Inflammatory macrophage treated with lipopolysaccharide for 1 hour (primary cell): Measurements from ENCODE around the gene OSGIN1.
"Not testable (repeated sequence)": the region's sequence is repeated elsewhere in the genome, so short reads cannot be mapped to it uniquely, and the experiment has no call there.

Experiments
- DNase-seq, 2 donors: peaks; one replicate each; pipeline ENCODE4 v3.0.0-alpha.2; 2020 to 2022

The OSGIN1 gene

DNA sequence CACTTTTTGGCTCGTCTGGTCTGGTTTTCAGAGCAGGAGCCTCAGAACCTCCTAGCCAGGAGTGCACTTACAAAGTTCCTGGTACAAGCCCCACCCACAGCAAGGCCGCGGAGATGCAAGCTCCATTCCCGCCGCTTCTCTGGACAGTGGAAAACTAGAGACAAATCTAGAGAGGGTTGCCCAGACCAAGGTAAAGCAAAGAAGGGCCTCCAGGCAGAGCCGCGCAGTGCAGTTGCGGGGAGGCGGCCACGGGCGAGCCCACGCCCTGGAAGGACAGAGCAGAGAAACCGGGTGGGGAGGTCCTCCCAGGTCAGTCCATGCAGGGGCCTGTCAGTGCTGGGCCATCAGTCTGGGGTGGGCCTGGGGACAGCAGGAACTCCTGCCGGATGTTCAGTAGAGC lies 11.0 kb upstream of the OSGIN1 start:
- no peak for DNase-seq

DNA sequence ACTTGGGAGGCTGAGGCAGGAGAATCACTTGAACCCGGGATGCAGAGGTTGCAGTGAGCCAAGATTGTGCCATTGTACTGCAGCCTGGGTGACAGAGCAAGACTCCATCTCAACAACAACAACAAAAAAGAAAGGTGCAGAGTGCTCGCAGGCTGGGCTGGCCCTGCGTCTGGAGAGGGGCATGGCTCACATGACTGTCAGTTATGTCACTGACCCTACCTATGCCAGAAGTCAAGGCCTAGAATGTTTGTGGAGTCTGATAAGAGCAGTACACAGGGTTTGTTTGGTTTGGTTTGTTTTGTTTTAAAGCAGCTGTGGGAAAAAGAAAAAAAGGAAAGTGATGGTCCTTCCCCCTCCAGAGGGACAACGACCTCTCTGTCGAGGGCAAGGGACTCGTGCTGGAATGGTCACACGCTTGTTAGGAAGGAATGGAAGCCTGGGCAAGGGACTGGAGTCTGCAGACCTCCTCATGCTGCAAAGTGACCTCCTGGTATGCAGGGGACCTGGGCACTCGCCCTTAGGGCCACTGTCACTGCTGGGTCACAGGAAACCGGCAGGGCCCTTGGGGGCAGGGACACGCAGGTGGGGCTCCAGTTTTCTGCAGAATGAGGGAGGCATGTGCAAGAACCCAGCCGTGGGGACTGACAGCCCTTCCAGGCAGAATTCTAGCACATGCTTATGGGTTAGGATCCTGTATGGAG lies 10.1 kb upstream of the OSGIN1 start:
- no peak for DNase-seq

DNA sequence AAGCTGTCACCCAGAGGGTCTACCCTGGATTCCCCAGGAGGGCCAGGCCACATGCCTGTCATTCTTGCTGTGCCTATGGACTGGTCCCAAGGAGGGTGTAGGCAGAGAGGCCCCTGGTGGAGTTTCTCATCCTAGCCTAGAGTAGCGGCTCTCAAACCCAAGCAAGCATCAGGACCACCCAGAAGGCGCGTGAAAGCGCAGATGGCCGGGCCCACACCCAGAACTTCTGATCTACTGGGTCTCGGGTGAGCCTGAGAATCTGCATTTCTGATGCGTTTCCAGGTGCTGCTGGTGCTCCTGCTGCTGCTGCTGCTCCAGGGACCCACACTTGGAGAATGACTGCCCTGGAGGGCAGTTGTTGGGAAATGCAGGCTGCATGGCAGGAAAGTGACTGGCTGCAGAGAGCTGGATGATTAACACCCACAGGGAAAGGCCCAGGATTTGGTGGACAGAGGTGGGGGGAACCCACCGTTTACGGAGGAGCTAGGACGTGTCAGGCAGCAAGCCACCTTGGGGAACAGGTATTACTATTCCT lies 9.5 kb upstream of the OSGIN1 start:
- DNase-seq, result no peak

DNA sequence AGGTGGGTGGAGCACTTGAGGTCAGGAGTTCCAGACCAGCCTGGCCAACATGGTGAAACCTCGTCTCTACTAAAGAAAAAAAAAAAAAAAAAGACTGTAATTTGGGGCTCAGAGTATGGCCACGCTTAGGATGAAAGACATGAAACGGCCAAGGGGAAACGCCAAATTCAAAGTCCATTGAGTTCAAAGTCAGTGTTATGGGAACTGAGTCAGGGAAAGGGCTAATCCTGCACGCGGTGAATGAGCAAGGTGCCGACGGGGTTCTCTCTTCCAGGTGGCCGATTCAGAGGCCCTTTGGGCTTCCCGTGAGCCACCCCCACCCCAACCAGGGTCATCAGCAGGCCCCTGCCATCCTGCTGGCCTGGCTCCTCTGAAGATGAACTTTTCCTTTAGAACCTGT lies 7.5 kb upstream of the OSGIN1 start:
- DNase-seq, result no peak

DNA sequence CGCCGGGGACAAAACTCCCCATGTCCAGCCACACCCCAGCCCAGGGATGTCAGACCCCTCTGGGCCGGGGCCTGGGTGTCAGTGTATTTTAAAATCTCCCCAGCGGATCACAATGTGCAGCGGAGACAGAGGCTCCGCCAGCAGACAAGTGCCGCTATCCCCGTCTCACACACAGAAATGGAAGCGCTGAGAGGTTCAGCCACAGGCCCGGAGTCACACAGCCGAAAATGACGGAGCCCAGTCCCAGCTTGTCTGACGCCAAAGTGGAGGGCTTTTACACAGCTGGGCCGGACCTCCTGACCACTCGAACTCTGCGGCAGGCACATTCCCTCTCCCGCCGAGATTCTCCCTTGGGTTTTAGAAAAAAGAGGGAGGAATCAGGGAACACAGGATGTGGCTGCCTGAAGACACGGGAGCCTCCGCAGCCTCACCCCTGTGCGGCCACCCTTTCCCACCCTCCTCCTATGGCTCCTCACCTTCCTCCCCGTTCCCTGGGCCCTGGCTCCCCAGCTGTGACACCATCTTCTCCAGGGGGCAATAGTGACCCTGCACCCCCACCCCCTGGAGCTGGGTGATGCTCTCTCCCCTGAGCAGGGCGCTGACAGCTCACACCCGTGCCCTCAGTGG lies 6.8 kb upstream of the OSGIN1 start:
- no peak for DNase-seq

DNA sequence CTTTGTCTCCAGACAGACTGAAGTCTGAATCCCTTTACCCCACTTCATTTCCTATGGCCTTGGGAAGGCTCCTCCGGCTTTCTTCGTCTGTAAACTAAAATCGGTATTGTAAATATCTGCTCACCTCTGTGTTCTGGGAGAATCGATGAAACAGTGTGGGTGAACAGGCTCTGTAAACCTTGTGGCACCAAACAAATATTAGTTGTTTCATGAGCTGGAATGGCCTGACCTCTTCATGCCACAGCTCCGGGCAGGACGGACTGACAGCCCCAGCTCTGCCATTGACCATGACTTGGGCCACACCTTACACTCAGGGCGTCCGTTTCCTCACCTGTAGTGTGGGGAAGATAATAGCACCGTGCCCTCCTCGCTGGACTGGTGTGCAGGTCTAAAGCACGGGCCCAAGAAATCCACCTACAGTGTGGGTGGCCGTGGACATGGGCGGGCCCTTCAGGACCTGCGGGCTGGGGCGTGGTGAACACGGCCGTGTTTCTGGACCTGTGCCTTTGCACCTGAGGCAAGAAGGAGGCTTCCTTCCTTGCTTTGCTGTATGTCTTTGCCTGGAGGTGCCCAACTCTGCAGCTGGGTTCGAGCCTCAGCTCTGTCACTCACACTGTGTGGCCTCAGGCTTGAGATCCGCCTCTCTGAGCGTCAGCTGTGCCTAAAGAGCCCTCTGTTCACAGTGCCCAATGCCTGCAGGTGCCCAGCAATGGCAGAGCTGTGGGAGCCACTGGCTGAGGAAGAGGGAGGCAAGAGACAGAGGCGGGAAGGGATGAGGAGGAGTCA lies 6.1 kb upstream of the OSGIN1 start:
- no peak for DNase-seq

DNA sequence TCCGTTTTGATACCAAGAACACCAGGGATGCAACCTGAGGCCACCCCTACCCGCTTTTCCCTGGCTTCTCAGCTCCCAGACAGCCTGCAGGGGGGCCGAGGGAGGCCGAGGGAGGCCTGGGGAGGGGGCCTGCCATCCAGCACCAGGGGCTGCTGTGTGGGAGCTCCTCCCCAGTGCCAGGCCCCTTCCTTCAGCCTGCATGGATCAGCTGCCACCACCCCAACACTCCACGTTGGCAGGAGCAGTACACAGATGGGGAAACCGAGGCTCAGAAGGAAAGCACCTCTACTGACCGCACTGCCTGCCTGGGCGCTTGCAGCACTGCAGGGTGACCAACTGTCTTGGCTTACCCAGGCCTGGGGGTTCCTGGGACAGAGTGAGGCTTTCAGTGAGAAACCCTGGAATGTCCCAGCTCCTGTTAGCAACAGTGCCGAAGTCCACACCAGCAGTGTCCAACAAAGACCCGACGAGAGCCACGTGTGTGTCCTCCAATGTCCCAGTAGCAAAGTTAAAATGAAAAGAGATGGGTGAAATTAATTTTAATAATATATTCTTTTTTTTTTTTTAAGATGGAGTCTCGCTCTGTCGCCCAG lies 5.3 kb upstream of the OSGIN1 start:
- no peak for DNase-seq

DNA sequence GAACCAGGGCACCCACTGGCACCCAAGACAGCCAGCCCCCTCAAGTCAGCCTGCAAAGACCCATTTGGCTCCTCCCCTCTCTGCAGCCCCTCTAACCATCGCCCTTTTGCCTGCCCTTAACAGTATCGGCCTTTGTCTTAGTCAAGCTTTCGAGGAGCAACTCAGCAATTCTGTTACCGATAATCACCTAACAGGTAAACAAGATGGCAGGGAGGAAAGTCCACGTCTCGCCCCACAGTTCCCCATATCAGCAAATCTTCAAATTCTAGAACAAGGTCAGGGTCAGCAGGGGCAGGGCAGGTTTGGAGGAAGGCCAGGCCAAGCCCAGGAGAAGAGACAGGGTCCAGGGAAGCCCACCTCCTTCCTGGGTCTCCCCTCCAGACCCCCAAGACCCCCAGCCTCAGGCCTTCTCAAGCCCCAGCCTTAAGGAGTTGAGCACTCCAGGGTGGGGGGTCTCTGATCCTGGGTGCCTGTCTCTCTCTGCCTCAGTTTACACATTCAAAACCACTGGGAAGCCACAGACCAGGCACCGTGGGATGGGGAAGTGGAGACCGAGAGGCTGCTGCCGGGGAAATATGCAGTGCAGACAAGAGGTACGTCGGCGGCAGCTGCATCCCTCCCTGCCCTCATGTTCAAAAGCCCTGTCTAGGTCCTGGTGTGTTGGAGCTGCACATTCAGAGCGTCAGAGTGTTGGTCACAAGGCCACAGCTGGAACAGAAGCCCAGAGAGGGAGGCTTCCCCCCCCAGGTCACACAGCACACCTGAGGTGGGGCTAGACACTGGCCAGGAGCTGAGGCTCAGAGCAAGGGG lies 3.9 kb upstream of the OSGIN1 start:
- no peak for DNase-seq

DNA sequence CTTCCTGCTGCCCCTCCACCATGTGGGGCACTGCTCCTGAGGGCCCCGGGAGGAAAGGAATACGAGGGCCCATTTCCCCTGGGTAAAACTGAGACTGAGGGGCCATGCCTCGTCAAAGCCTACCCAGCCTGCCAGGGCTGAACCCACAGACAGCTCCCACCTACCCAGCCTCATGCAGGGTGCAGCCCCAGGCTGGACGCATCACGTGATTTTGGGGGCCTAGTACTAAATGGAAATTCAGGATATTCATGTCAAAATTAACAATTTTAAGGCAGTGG lies 3.4 kb upstream of the OSGIN1 start:
- DNase-seq, result no peak

DNA sequence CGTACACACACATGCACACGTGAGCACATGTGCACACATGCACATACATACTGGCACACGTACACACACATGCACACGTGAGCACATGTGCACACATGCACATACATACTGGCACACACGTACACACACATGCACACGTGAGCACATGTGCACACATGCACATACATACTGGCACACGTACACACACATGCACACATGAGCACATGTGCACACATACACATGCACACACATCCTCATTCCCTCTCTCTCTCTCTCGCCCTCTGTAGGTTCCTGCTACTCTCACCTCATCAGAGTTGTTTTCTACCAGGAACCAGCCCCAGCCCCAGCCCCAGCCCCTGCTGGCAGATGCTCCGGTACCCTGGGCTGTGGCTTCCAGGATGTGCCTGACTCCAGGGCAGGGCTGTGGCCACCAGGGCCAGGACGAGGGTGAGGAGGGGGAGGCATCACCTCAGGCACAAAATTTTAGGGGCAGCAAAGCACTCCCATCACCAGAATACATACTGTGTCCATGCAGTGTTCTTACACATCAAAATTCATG lies 2.1 kb upstream of the OSGIN1 start:
- DNase-seq, result not testable (repeated sequence)

DNA sequence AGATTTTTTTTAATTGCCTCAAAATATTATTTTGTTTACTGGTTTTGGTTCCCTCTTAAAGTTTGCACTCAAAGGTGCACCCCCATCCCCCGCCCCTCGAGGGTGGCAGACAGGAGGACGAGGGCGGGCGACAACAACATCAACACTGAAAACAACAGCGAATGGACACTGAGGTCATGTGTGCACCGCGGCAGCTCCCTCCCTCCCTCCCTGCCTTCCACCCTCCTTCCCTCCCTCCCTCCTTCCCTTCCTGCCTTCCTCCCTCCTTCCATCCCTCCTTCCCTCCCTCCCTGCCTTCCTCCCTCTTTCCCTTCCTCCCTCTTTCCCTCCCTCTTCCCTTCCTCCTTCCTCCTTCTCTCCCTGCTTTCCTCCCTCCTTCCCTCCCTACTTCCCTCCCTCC lies 1.5 kb upstream of the OSGIN1 start:
- no peak for DNase-seq

DNA sequence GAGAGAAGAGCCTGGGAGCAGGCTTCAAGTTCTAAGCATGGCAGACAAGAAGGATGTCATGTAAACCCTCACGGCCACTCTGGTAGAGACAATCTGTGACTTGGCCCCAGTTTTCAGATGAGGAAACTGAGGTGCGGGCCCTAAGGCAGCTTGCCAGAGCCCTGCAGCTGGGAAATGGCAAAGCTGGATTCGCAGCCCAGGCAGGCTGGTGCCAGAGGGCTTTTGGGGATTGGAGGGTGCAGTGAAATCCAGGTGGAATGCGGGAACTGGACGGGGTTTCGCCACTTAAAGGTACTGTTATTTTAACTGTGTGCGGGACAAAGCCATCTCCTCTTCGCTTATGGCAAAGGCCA lies 477 bp upstream of the OSGIN1 start:
- peak in 1 of 2 donors; percentile 7 for DNase-seq

DNA sequence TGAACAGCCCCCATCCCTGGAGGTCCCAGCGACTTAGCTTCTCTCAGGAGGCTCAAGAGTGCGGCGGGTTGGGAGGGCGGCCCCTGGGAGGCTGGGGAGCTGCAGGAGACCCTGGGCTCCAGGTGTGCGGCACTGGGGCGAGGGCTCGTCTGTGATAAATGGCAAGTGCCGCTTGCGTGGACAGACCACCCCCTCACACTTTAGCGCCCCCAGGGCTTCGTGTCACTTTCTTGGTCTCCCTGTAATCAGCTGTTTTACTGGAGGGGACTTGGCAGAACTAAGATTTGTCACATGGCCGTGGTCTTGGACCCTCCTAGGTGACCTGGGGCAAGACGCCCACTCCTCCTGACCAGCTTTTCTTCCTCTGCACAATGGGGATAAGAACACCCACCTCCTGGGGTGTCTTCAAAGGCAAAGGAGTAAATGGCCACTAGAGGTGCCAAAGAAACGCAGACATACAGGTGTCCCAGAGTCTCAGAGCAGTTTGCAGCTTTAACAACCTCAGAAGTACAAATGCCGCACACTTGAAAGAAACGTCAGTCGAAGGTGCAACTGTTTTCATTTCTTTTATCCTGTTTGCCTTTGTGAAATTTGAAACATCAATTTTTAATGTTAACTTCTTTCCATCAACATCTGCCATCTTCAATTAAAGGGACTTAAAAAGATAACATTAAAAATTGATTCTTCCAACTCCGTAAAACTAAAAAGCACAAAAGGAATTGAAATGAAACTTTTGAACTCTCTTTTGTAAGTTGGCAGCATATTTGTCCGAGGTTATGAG lies 946 bp downstream of the OSGIN1 start:
- DNase-seq, result peak in 1 of 2 donors; percentile 31

DNA sequence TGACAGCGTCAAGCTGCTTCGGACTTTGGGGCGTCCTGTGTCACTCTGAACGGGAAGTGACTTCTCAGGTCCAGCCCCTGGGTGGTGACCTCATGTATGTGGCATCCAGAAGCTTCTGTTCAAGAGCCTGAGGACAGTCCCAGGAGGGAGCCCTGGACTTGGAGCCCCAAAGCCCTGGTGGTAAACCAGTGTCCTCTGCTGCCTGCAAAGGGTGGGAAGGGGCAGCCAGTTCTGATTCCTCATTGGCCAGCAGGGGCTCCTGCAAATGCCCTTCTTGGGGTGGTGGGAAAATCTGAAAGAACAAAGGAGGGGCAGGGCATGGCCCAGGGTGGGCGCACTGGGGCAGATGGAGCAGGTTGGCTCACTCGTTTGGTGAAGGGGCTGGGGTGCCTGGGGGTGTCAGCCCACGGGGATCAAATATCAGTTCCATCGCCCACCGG lies 1.6 kb downstream of the OSGIN1 start:
- peak; percentile 59 to 72 for DNase-seq

DNA sequence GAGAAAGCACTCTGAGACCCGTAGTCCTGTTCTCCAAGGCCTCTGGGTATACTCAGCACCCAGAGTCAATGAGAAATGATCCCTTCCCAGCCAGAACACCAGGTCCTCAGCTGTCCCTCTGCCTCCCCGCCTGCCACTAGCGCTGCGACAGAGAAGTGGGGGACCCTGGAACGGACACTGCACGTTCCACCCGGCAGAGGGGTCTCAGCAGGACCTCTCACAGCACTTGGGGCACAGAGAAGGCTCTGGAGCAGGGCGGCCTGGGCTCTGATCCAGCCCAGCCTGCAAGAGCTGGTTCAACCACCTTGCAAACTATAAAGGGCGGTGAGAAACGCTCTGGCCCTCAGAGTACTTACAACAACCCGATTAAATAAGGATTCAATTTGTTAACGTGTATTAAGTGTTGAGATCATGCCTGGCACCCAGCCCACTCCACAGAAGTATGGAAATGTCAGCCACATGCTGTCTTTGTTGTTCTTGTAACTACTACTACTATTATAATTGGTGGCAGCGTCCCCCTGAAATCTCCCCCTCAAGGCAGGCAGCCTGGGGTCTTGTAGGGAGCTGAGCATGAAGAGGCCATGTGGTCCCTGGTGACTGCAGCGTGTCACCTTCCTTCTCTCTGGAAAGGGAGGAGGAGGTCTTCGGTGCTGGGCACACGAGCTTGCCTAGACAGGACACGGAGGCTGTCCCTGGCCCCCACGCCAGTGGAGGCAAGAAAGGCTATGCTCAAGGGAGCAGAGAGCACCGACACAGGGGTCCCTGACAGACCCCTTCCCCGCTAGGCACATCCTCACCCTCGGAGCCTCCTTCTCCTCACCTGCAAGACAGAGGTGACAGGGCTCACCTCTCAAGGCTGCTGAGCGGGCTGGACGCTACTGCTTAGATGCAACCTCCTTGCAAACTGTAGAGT lies 2.4 kb downstream of the OSGIN1 start:
- DNase-seq, result no peak

DNA sequence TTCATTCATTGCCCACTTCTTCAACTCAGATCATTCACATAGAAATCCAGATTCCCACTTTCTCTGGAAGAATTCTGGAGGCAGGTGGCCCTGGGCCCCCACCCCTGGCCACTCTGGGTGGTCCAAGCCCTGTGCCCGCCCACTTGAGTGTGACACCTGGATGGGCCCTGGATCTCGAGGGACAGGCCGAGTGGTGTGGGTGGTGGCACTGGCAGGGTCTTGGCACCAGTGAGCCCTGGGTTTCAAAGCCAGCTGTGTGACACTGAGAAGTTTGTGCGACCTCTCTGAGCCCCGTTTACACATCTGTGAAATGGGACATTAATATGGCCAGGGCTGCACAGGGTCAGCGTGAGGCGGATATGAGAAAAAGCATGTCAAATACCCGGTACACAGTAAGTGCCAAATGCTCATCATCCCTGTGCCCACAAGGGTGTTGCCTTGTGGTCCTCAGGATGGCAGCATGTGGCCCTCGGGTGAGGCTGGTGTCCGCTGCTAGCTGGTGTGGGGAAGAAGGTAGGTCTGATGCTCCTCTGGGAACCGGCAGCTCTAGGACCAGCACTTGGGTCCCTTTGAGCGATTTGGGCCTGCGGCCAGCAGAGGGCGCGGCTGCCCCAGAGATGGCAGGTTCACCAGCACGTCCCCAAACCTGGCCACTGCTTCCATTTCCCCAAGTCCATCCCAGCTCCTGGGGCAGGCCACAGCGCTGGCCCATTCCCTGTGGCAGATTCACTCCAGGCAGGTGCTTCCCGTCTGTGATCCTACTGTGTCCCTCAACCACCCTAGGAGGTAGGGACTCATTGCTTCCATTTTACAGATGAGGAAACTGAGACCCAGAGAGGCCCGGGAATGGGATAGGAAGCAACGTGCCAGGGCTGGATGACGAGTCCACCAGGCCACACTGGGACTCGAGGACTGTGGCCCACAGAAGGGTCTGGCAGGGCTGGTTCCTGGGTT lies 3.6 kb downstream of the OSGIN1 start:
- DNase-seq, result peak; percentile 50 to 90

DNA sequence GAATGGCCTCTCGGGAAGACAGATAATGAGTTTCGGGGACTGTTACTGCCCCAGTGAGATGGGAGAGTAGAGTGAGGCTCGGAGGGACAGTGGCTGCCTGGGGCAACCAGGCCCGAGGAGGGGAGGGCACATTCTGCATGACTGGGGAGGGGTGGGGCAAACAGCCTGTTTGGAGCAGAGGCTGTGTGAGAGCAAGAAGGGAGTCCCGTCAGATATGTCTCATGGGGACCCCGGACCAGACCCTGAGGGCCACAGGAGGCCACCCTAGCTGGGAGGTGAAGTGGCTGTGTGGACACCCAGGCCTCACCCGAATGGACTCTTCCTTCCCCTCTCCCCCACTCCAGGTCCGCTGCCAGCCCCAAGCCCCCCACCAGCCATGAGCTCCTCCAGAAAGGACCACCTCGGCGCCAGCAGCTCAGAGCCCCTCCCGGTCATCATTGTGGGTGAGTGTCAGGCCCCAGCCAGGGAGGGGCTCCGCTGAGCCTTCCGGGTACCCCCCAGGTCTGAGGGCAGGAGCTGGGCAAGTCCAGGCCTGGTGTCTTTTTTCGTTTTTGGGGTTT lies 4.3 kb downstream of the OSGIN1 start:
- DNase-seq, result no peak

DNA sequence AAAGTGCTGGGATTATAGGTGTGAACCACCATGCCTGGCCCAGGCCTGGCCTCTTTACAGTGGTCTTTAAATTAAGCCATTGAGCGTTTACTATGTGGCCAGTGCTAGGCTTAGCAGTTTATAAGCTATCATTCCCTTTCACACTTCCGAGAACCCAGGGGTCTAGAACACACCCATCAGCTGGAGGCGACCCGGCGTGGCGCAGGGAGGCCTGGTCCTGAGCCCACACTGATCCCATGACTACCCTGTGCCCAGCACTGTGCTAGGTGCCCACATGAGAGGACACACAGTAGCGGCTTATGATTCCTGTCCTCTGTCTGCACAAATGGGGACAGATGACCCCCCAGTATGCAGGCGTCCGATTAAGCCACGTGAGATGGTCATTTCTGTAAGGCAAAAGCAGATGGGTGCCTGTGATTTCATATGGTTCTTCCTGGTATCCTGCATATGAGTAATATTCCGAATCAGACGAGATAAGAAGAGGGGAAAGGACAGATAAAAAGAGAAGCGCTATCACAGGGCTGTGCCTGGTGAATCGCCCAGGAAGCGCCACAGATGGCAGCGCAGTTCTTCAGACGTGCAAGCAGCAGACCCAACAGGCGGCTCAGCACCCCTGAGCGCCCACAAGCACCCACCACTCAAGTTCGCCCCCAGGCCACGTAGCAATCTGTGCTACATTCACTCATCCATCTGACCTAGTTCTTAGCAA lies 5.3 kb downstream of the OSGIN1 start:
- no peak for DNase-seq
